ENCODE data around the gene ADGRG6.

The ADGRG6 gene

GRCh38 chr6:142369266-142369665, 67.5 kb downstream of the ADGRG6 start:
- Histone ChIP-seq H3K9me2 (replicated peaks; ENCODE audit: insufficient read depth, low read length) (no peaks in the 10 kb centered on the region), H3K9me3 (replicated peaks; ENCODE audit: insufficient read depth, low read length) (no peaks in the 10 kb centered on the region), H3K36me3 (replicated peaks; ENCODE audit: insufficient read depth, low read length) (no peaks in the 10 kb centered on the region), H4K20me1 (ENCODE audit: insufficient read depth, low read length) (no peaks in the 10 kb centered on the region), H3K4me1 (ENCODE audit: low read length) (no peaks in the 10 kb centered on the region), H3F3A (ENCODE audit: insufficient read depth, low read length) (no peaks in the 10 kb centered on the region), H2AFZ (ENCODE audit: low read length) (no peak overlapping the region), H3K9ac (ENCODE audit: low read length) (no peak overlapping the region), H3K4me2 (ENCODE audit: low read depth, low read length) (no peak overlapping the region), H3K79me2 (ENCODE audit: low read length) (no peaks in the 10 kb centered on the region), H3K4me3 (ENCODE audit: low read length) (no peak overlapping the region), H3K27me3 (replicated peaks; ENCODE audit: insufficient read depth, low read length) (no peaks in the 10 kb centered on the region), H3K27ac (ENCODE audit: low read length) (no peak overlapping the region)
- DNase-seq, result no peak
- no peak for TF ChIP-seq CTCF (IDR thresholded peaks at IDR 0.05; ENCODE audit: low read length)
- no peak for TF ChIP-seq EZH2phosphoT487 (IDR thresholded peaks at IDR 0.05; ENCODE audit: low read length)
- TF ChIP-seq EZH2 (optimal IDR thresholded peaks at IDR 0.05; ENCODE audit: low read depth, low read length), result no peak

GRCh38 chr6:142372348-142372747, 70.5 kb downstream of the ADGRG6 start:
- Histone ChIP-seq H3K27me3 (replicated peaks; ENCODE audit: insufficient read depth, low read length) (no peaks in the 10 kb centered on the region), H3K9me2 (replicated peaks; ENCODE audit: insufficient read depth, low read length) (no peaks in the 10 kb centered on the region), H3K9ac (ENCODE audit: low read length) (no peak overlapping the region), H2AFZ (ENCODE audit: low read length) (no peak overlapping the region), H3K4me2 (ENCODE audit: low read depth, low read length) (no peak overlapping the region), H3K79me2 (ENCODE audit: low read length) (no peaks in the 10 kb centered on the region), H3K36me3 (replicated peaks; ENCODE audit: insufficient read depth, low read length) (no peaks in the 10 kb centered on the region), H3F3A (ENCODE audit: insufficient read depth, low read length) (no peaks in the 10 kb centered on the region), H4K20me1 (ENCODE audit: insufficient read depth, low read length) (no peaks in the 10 kb centered on the region), H3K4me3 (ENCODE audit: low read length) (no peak overlapping the region), H3K4me1 (ENCODE audit: low read length) (no peaks in the 10 kb centered on the region), H3K9me3 (replicated peaks; ENCODE audit: insufficient read depth, low read length) (no peaks in the 10 kb centered on the region), H3K27ac (ENCODE audit: low read length) (no peak overlapping the region)
- TF ChIP-seq CTCF (IDR thresholded peaks at IDR 0.05; ENCODE audit: low read length), result no peak
- TF ChIP-seq EZH2phosphoT487 (IDR thresholded peaks at IDR 0.05; ENCODE audit: low read length), result no peak
- no peak for TF ChIP-seq EZH2 (optimal IDR thresholded peaks at IDR 0.05; ENCODE audit: low read depth, low read length)
- no peak for DNase-seq

GRCh38 chr6:142373268-142374090, 71.7 kb downstream of the ADGRG6 start:
- Histone ChIP-seq H3K4me1 (ENCODE audit: low read length) (no peaks in the 10 kb centered on the region), H4K20me1 (ENCODE audit: insufficient read depth, low read length) (no peaks in the 10 kb centered on the region), H3K9ac (ENCODE audit: low read length) (no peak overlapping the region), H3K36me3 (replicated peaks; ENCODE audit: insufficient read depth, low read length) (no peaks in the 10 kb centered on the region), H3K4me2 (ENCODE audit: low read depth, low read length) (no peak overlapping the region), H3K9me2 (replicated peaks; ENCODE audit: insufficient read depth, low read length) (no peaks in the 10 kb centered on the region), H3K4me3 (ENCODE audit: low read length) (no peak overlapping the region), H3K27ac (ENCODE audit: low read length) (no peak overlapping the region), H2AFZ (ENCODE audit: low read length) (no peak overlapping the region), H3K79me2 (ENCODE audit: low read length) (no peaks in the 10 kb centered on the region), H3F3A (ENCODE audit: insufficient read depth, low read length) (no peaks in the 10 kb centered on the region), H3K9me3 (replicated peaks; ENCODE audit: insufficient read depth, low read length) (no peaks in the 10 kb centered on the region), H3K27me3 (replicated peaks; ENCODE audit: insufficient read depth, low read length) (no peaks in the 10 kb centered on the region)
- no peak for TF ChIP-seq EZH2phosphoT487 (IDR thresholded peaks at IDR 0.05; ENCODE audit: low read length)
- TF ChIP-seq EZH2 (optimal IDR thresholded peaks at IDR 0.05; ENCODE audit: low read depth, low read length), result no peak
- no peak for TF ChIP-seq CTCF (IDR thresholded peaks at IDR 0.05; ENCODE audit: low read length)
- DNase-seq, result no peak

Data from MM.1S (cell line).